GM06990 (cell line): ENCODE measurements around the gene OTX2.

Source experiments
- DNase-seq: peaks from one replicate; pipeline ENCODE4 v3.0.0-alpha.2; 2011; ENCODE audit not compliant: insufficient read length; ENCODE audit errors: extremely low read depth
- H3K27me3 ChIP-seq: replicated peaks from 2 replicates; pipeline ENCODE4 v1.6.0; 2011; ENCODE audit warnings: low read length; ENCODE audit not compliant: control insufficient read depth, insufficient read depth
- H3K36me3 ChIP-seq: 2 replicates; pipeline ENCODE4 v1.5.1; 2011; ENCODE audit warnings: low read length; ENCODE audit not compliant: control insufficient read depth, insufficient read depth
- H3K4me3 ChIP-seq: replicated peaks from 2 replicates; pipeline ENCODE4 v1.5.1; 2011; ENCODE audit warnings: low read depth, mild to moderate bottlenecking, control low read depth, low read length
- CTCF ChIP-seq: IDR thresholded peaks from 2 replicates; pipeline ENCODE4 v1.5.1; 2011; ENCODE audit warnings: low read length, control low read depth, mild to moderate bottlenecking, inconsistent platforms; ENCODE audit not compliant: insufficient read depth, poor library complexity, severe bottlenecking

OTX2 gene

GRCh38 chr14:56795284-56795622, 15.0 kb downstream of the OTX2 start:
- H3K4me3 ChIP-seq: no peak overlapping the region

GRCh38 chr14:56794557-56795283, 15.6 kb downstream of the OTX2 start:
- no peak for TF ChIP-seq CTCF
- Histone ChIP-seq H3K27me3 (peaks cover 2% of the 10 kb centered on the region; the same call in 1 of the 2 replicates), H3K36me3 (no peaks in the 10 kb centered on the region), H3K4me3 (no peak overlapping the region)
- no peak for DNase-seq

More at GRCh38 chr14:56795284-56795622, 15.0 kb downstream of the OTX2 start:
- TF ChIP-seq CTCF: no peak
- Histone ChIP-seq H3K36me3 (no peaks in the 10 kb centered on the region), H3K27me3 (peaks cover 2% of the 10 kb centered on the region; the same call in 1 of the 2 replicates)
- no peak for DNase-seq

GRCh38 chr14:56794088-56794556, 16.2 kb downstream of the OTX2 start:
- H3K4me3 ChIP-seq: no peak overlapping the region
- DNase-seq: no peak
- TF ChIP-seq CTCF: no peak
- H3K36me3 ChIP-seq: no peaks in the 10 kb centered on the region
- H3K27me3 ChIP-seq: peaks cover 2% of the 10 kb centered on the region; the same call in 1 of the 2 replicates

- Histone ChIP-seq H3K4me3 (no peak overlapping the region), H3K27me3 (no peaks in the 10 kb centered on the region), H3K36me3 (no peaks in the 10 kb centered on the region)
- no peak for TF ChIP-seq CTCF
- DNase-seq: no peak
Measured at GRCh38 chr14:56789955-56790354, 20.3 kb downstream of the OTX2 start.

GRCh38 chr14:56787530-56787929, 22.7 kb downstream of the OTX2 start:
- no peak overlapping the region for H3K4me3 ChIP-seq
- no peak for DNase-seq
- no peaks in the 10 kb centered on the region for H3K36me3 ChIP-seq
- no peaks in the 10 kb centered on the region for H3K27me3 ChIP-seq
- TF ChIP-seq CTCF: no peak
